ENCODE measurements around the gene THRA.
"Not testable (repeated sequence)": the region's sequence is repeated elsewhere in the genome, so short reads cannot be mapped to it uniquely, and the experiment has no call there.

The THRA gene

GRCh38 chr17:40113110-40113906, 50.5 kb downstream of the THRA start:
- DNase-seq (ENCODE audit: low spot score): peak; percentile 96

- no peak for DNase-seq (ENCODE audit: low spot score)
Observed at GRCh38 chr17:40113907-40114245, 51.1 kb downstream of the THRA start.

- no peak for DNase-seq (ENCODE audit: low spot score)
Observed at GRCh38 chr17:40115101-40115436, 52.3 kb downstream of the THRA start.

GRCh38 chr17:40121181-40122135, 58.7 kb downstream of the THRA start, which contains the start of gene MSL1:
TSS of gene MSL1 (plus strand) at chr17:40121971. CDS start at chr17:40122613, 642 bp downstream.
- peak; percentile 88 for DNase-seq (ENCODE audit: low spot score)

GRCh38 chr17:40122136-40122998, 59.6 kb downstream of the THRA start:
- DNase-seq (ENCODE audit: low spot score): no peak

GRCh38 chr17:40122999-40123810, 60.4 kb downstream of the THRA start:
- DNase-seq (ENCODE audit: low spot score): no peak

- no peak for DNase-seq (ENCODE audit: low spot score)
Observed at GRCh38 chr17:40123811-40124114, 61.0 kb downstream of the THRA start.

- DNase-seq (ENCODE audit: low spot score): peak; percentile 64
Observed at GRCh38 chr17:40124279-40125141, 61.7 kb downstream of the THRA start.

GRCh38 chr17:40129498-40129897, 66.7 kb downstream of the THRA start:
- DNase-seq (ENCODE audit: low spot score): no peak

- peak; percentile 47 for DNase-seq (ENCODE audit: low spot score)
Observed at GRCh38 chr17:40130352-40131042, 67.7 kb downstream of the THRA start.

GRCh38 chr17:40134184-40134583, 71.4 kb downstream of the THRA start:
- DNase-seq (ENCODE audit: low spot score): no peak

- no peak for DNase-seq (ENCODE audit: low spot score)
Observed at GRCh38 chr17:40135817-40136216, 73.1 kb downstream of the THRA start.

- peak; percentile 25 for DNase-seq (ENCODE audit: low spot score)
Observed at GRCh38 chr17:40139566-40140058, 76.8 kb downstream of the THRA start.

- DNase-seq (ENCODE audit: low spot score): not testable (repeated sequence)
Observed at GRCh38 chr17:40143166-40143565, 80.4 kb downstream of the THRA start.

Measured in Ammon's horn (tissue), 1 donor.